ENCODE results near the gene CNOT6.

DNA sequence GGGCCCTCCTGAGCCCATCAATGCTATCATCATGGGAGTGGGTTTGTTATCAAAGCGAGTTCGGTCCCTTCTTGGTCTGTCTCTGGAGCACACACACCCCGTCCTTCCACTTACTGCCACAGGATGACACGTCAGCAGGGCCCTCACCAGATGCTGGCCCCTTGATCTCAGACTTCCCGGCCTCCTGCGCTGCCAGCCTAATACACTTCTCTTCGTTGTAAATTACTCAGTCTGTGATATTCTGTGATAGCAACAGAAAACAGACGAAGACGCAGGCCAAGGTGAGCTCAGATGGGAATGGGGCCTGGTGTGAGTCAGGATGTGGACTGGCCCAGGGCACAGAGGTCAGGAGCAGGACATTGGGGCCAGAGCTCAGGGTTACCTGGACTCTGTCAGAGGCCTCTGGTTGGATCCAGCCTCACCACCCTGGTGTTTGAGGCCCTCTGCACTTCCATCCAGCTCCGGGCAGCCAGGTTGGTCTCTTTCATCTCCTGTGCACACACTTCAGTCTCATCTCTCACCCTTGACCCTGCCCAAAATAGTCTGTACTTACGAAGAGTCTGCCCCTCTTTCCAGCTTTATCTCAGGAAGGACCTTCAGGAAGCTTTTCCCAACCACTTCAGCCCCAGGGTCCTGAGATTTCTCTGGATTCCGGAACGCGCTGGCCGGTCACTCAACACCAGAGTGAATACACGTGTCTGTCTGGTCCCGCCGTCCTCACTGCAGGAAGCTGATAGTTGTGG lies 26.0 kb upstream of the CNOT6 start:
- no peak for TF ChIP-seq POLR2A (IDR thresholded peaks at IDR 0.05)
- TF ChIP-seq, protein P1, sequence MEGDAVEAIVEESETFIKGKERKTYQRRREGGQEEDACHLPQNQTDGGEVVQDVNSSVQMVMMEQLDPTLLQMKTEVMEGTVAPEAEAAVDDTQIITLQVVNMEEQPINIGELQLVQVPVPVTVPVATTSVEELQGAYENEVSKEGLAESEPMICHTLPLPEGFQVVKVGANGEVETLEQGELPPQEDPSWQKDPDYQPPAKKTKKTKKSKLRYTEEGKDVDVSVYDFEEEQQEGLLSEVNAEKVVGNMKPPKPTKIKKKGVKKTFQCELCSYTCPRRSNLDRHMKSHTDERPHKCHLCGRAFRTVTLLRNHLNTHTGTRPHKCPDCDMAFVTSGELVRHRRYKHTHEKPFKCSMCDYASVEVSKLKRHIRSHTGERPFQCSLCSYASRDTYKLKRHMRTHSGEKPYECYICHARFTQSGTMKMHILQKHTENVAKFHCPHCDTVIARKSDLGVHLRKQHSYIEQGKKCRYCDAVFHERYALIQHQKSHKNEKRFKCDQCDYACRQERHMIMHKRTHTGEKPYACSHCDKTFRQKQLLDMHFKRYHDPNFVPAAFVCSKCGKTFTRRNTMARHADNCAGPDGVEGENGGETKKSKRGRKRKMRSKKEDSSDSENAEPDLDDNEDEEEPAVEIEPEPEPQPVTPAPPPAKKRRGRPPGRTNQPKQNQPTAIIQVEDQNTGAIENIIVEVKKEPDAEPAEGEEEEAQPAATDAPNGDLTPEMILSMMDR (IDR thresholded peaks at IDR 0.05 in 4 of 5, conservative IDR thresholded peaks at IDR 0.05 in 1 of 5) = no peak
